DMS153 treated with DMSO at 0.1 percent for 48 hours (cell line): ENCODE data around the gene RBM47.
"Not testable (repeated sequence)": the region's sequence is repeated elsewhere in the genome, so short reads cannot be mapped to it uniquely, and the experiment has no call there.

Source experiments
- DNase-seq: peaks from one replicate; lab custom pipeline; 2025; ENCODE audit not compliant: unreplicated experiment; lab: John Stamatoyannopoulos, UW

The RBM47 gene

GRCh38 chr4:40564815-40565483, 64.7 kb downstream of the RBM47 start:
- DNase-seq = no peak

GRCh38 chr4:40564004-40564403, 65.7 kb downstream of the RBM47 start:
- no peak for DNase-seq

GRCh38 chr4:40563401-40563800, 66.3 kb downstream of the RBM47 start:
- no peak for DNase-seq

GRCh38 chr4:40562681-40563080, 67.0 kb downstream of the RBM47 start:
- DNase-seq = no peak

GRCh38 chr4:40562208-40562607, 67.5 kb downstream of the RBM47 start:
- DNase-seq = no peak

- not testable (repeated sequence) for DNase-seq
Measured at GRCh38 chr4:40561543-40562177, 68.0 kb downstream of the RBM47 start.

GRCh38 chr4:40559585-40560465, 69.8 kb downstream of the RBM47 start:
- no peak for DNase-seq

GRCh38 chr4:40557736-40558135, 71.9 kb downstream of the RBM47 start:
- DNase-seq = no peak

GRCh38 chr4:40555176-40555900, 74.3 kb downstream of the RBM47 start:
- no peak for DNase-seq

GRCh38 chr4:40554641-40555040, 75.0 kb downstream of the RBM47 start:
- DNase-seq = not testable (repeated sequence)

- DNase-seq = no peak
Measured at GRCh38 chr4:40553995-40554394, 75.7 kb downstream of the RBM47 start.

GRCh38 chr4:40552536-40552935, 77.1 kb downstream of the RBM47 start:
- DNase-seq = no peak

GRCh38 chr4:40551568-40552136, 78.0 kb downstream of the RBM47 start:
- DNase-seq = not testable (repeated sequence)

GRCh38 chr4:40550948-40551462, 78.7 kb downstream of the RBM47 start:
- peak; percentile 19 for DNase-seq

GRCh38 chr4:40550196-40550595, 79.5 kb downstream of the RBM47 start:
- DNase-seq = no peak

GRCh38 chr4:40548256-40548655, 81.4 kb downstream of the RBM47 start:
- DNase-seq = no peak

- DNase-seq = no peak
Measured at GRCh38 chr4:40547789-40548132, 81.9 kb downstream of the RBM47 start.

- no peak for DNase-seq
Measured at GRCh38 chr4:40546969-40547788, 82.5 kb downstream of the RBM47 start.

GRCh38 chr4:40546506-40546905, 83.2 kb downstream of the RBM47 start:
- no peak for DNase-seq

GRCh38 chr4:40545487-40545886, 84.2 kb downstream of the RBM47 start:
- not testable (repeated sequence) for DNase-seq
